Stimulated activated CD8-positive, alpha-beta memory T cell treated with anti-CD3 and anti-CD28 coated beads, Interleukin-12 subunit alpha, Interleukin-12 subunit beta, amount 100 ng/mL, for 4 hours (primary cell): ENCODE results near the gene LAMTOR1.
"Not testable (repeated sequence)": the region's sequence is repeated elsewhere in the genome, so short reads cannot be mapped to it uniquely, and the experiment has no call there.

ENCODE experiments used
- DNase-seq: peaks from one replicate; pipeline ENCODE4 v3.0.0-alpha.2; 2020; ENCODE audit warnings: low read depth

The LAMTOR1 gene

DNA sequence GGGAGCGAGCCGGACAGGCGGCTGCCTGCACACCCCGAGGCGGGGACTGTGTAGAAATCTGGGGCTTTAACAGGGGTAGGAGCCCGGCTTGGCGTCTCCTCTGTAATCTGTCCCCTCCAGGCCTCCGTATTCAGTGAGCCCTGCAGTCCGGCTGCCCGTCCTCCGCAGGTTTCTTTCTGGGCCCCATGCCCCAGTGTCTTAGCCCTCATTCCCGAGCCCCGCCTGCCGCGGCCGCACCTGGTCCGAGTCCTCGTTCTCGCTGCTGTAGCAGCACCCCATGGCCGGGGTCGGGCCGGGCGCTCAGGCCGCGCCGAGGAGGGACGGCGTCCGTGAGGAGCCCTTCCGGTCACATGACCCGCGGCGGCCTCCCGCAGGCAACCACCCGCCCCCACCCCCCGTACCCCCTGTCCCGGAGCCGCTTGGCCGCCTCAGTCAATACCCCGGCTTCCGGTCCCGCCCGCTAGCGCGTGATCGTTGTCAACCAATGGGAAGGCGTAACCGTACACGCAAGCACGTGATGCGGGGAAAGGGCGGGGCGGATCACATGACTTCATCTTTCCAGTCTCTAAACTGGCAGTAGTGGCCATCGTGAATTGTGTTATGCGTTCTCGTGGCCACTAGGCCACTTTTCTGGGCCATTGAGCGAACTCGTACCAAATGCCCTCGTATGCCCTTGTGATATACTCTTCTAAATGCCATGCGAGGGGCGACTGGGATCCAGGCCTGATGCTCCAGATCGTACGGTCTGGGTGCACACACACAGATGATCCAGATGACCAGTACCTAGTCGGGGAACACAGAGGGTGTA lies at the start of gene LAMTOR1:
Gene LAMTOR1 (minus strand): TSS at position 352 of the 808 bp plus-strand sequence. CDS start 73 bp downstream, at position 279.
- peak; percentile 94 for DNase-seq

DNA sequence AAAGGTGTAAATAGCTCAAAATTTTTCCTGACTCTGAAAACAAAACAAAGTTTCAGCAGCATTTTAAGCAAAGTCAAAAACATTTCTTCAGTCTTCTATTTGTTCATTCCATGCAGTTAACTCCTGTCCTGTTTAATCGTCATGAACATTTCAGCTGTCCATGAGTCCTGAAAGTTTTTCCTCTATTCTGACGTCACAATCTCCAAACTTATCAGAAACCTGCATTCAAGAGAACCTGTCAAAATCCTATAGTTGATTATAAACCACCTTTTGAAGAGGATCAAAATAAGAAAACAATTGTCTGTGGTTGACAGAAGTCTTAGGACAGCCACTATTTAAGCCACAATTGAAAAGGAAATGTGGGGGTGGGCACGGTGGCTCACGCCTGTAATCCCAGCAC lies 47.8 kb upstream of the LAMTOR1 start:
- DNase-seq: no peak

DNA sequence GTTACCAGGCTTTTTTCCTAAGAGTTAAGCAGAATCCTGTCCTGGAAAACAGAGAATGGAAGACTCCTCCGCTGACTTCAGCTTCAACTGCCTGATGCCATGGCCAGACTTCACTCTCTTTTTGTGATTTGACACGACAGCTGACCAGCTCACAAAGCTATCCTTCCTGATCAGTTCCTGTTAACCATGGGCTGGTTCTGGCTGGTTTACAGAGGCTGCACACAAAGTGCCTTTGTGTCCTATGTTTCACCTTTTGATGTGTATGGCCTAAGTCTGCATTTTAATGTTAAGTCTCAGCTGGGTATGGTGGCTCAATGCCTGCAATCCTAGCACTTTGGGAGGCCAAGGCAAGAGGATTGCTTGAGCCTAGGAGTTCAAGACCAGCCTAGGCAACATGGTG lies 43.5 kb upstream of the LAMTOR1 start:
- DNase-seq: no peak

DNA sequence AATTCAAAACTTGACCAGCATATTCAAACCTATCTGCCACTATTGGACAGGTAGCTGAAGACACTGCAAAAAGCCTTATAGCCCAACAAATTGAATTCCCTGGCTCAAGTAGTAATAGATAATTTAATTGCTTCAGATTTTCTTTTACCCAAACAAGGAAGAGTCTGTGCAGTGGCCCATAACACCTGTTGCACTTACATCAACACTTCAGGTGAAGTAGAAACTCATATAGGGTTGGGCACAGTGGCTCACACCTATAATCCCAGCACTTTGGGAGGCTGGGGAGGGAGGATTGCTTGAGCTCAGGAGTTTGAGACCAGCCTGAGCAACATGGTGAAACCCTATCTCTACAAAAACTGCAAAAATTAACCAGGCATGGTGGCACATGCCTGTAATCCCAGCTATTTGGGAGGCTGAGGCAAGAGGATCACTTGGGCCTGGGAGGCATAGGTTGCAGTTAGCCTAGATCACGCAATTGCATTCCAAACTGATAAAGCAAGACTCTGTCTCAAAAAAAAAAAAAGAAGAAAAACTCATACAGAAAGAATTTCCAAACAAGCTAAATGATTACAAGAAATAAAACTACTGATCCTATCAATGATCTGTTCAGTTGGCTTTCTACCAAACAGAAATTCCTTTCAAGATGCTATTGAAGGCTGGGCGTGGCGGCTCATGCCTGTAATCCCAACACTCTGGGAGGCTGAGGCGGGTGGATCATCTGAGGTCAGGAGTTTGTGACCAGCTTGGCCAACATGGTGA lies 41.9 kb upstream of the LAMTOR1 start:
- DNase-seq: no peak

DNA sequence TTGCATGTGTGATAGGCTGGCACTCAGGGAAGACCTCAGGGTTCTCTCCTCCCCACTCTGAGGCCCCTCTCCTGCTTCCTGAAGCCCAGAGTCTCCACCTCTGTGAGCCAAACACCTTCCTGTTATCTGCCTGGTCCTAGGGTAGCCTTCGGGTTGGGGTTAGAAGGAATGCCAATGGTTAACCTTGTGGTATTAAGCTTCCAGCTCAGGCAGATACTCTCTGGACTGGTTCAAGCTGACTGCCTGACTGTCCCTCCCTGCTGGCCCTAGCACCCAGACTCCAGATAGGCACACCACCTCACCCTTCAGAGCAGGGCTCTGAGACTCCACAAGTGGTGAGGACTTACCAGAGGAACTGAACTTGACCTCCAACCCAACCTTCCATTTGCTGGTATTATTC lies 39.4 kb upstream of the LAMTOR1 start:
- not testable (repeated sequence) for DNase-seq

DNA sequence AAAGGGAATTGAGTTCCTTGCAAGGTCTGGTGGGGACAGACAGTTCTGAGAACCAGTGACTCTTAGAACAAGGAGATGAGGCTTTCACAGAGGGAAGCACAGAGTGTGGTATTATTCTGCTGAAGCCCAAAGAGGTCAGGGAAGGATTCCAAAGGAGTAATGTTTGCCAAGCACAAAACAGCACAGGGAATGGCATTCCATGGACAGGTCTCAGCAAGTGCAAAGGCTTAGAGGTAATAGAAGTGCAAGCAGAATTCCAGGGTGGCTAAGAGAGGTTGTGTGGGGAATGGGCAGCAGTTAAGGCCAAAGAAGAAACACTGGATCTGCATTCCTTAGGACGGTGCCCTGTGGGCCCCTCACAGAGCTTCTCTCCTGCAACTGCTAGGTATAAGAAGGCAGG lies 39.0 kb upstream of the LAMTOR1 start:
- not testable (repeated sequence) for DNase-seq

DNA sequence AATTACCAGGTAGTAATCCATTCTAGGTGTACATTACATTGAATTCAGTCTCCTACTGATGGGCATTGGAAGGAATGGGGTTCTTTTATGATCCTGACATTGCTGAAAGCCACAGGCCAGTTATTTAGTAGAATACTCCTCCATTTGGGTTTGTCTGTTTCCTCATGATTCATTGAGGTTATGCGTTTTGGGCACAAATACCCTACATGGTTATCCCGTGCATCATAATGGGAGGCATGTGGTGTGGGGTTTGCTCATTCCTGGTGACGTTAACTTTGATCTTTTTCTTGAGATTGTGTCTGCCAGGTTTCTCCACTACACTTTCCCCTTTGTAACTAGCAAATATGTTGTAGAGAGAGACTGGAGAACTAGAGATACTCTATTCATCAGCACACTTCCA lies 38.0 kb upstream of the LAMTOR1 start:
- no peak for DNase-seq

- DNase-seq: no peak
Measured at GRCh38 chr11:72140661-72141060, 37.6 kb upstream of the LAMTOR1 start.

DNA sequence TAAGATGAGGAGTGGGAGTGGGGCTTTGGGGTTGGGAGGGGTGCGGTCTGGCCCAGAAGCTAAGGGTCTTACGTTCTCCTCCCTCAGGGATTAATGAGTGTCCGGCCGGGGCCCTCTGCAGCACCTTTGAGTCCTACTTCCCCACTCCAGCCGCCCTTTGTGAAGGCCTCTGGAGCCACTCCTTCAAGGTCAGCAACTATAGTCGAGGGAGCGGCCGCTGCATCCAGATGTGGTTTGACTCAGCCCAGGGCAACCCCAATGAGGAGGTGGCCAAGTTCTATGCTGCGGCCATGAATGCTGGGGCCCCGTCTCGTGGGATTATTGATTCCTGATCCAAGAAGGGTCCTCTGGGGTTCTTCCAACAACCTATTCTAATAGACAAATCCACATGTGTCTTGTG lies 36.4 kb upstream of the LAMTOR1 start:
- no peak for DNase-seq

GRCh38 chr11:72138821-72139390 lies 35.8 kb upstream of the LAMTOR1 start:
- no peak for DNase-seq

DNA sequence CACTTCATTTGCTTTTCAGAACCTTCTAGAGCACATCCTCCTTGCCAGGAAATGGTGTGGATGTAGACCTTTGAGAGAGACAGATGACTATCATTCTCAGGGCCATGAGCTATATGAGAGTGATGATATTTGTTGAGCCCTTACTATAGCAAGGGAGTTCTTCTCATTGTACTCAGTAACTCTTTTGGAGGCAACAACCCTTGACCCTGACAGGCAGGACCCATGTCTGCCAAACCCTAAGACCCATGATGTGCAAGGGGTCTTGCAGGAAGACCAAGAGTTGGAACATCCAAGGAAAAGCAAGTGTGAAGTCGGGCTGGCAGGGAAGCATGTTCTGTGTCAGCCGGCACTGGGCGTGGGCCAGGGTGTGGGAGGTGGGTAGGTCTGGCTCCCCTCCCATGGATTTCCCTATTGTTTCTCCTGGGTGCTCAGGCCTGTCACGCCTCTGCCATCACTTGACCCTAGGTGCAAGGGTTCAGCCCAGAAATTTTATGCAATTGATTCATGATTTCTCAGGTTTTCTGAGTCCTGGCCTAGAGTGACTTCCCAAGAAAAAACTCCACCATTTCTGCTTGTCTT lies 33.7 kb upstream of the LAMTOR1 start:
- no peak for DNase-seq

DNA sequence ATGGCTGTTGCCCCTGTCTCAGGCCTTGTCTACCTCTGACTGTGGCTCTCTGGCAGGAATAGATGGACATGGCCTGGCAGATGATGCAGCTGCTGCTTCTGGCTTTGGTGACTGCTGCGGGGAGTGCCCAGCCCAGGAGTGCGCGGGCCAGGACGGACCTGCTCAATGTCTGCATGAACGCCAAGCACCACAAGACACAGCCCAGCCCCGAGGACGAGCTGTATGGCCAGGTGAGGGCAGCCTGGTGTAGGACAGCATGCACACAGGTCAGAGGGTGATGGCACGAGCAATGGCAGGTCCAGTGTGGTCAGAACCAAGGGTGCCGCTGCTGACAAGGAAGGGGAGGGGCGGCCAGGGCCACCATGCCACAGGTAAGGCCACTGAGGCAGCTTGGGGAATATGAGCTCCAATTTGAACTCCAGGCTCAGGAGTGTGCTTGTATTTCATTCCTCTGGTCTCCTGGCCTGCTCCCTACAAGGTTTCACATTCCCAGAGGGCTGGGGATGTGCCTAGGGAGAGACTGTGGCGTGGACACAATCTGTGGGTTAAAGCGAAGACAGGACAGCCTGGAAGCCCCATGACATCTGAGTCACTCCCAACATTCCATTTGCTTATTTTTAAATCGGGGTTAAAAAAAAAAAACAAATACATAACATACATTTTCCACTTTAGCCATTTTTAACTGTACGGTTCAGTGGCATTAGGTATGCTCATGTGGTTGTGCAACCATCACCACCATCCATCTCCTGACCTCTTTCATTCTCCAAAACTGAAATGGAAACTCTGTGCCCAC lies 33.0 kb upstream of the LAMTOR1 start:
- no peak for DNase-seq

GRCh38 chr11:72135473-72135872 lies 32.4 kb upstream of the LAMTOR1 start, which contains the start of gene FOLR3:
Gene FOLR3, plus strand, starts transcription at chr11:72135725. Its CDS starts 228 bp downstream, at chr11:72135953.
- DNase-seq: not testable (repeated sequence)

DNA sequence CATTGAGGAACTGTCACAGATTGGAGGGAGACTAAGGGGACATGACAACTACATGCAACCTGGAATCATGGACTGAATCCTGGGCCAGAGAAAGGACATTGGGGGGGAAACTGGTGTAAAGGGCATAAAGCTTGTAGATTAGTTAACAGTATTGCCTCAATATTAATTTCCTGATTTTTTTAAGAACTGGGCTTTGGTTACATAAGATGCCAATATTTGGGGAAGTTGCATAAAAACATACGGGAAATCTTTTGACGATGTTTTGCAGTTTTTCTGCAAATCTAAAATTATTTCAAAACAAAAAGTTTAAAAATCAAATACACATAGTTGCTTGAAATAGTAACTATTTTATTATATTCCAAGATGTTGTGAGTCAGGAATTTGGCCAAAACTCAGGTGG lies 29.5 kb upstream of the LAMTOR1 start:
- no peak for DNase-seq

DNA sequence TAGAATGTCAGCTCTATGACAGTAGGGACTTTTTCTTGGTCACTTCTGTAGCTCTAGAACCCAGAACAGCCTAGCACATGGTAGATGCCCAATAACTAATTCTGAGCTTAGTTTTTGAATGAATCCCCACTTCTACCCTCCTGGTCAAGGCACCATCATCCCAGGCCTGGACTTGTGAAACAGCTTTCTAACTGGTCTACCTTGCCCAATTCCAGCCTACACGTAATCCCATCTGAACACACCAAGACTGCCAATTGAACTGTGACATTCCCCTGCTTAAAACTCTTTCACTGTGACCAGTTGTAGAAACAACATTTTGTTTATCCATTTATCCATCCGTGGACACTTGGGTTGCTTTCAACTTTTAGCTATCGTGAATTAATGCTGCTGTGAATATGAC lies 26.3 kb upstream of the LAMTOR1 start:
- no peak for DNase-seq

DNA sequence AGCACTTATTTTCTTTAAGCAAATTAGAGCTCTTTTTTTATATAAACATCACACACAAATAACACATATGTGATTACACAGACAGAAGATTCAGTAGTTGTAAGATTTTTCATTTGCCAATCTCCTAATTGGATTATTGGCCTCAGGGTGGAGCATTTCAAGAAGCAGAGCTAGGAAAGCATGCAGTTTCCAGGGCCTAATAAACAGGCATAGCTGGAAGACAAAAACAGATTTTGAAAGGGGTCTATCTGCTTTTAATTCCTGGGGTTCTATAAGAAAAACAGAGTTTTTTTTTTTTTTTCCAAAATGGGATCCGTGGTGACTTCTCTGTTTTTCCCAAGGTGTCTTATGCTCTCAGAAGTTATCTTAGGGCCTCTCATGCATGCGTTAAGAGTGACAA lies 24.8 kb upstream of the LAMTOR1 start:
- DNase-seq: no peak

- DNase-seq: no peak
Measured at GRCh38 chr11:72125956-72126355, 22.9 kb upstream of the LAMTOR1 start.

- no peak for DNase-seq
Measured at GRCh38 chr11:72124046-72124445, 20.9 kb upstream of the LAMTOR1 start.

GRCh38 chr11:72123117-72123653 lies 20.1 kb upstream of the LAMTOR1 start:
- no peak for DNase-seq

DNA sequence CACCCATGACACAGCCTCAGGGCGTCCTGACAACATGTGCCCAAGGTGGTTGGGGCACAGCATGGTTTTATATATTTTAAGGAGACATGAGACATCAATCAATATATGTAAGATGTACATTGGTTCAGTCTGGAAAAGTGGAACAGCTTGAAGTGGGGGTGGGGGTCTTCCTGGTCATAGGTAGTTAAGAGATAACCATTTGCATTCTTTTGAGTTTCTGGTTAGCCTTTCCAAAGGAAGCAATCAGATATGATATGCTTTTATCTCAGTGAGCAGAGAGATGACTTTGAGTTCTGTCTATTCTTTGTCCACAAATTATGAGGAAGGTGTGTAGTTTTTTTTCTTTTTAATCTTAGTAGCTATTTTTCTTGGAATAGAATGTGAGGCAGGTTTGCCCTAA lies 19.5 kb upstream of the LAMTOR1 start:
- no peak for DNase-seq

DNA sequence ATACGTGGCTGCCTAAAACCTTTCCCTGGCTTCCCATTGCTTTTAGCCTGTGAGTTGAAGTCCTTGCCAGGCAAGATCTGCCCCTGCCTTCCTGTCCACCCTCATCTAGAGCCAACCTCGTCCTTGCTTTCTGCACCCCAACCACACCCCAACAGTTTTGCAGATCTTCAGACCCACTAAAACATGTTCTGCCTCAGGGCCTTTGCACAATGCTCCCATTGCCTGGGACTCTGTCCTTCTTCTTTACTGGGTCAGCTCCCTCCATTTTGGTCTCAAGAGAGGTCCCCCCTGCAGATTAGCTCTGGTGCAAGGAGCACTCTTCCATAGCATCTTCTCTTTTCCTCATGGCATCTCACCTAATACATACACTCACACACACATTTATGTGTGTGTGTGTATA lies 17.8 kb upstream of the LAMTOR1 start:
- no peak for DNase-seq
